C4-2B (cell line): ENCODE results near the gene HTD2.

ENCODE experiments used
- CTCF ChIP-seq: fragments of 450-650 bp; conservative IDR thresholded peaks from 2 replicates; pipeline ENCODE4 v1.5.1; 2017; ENCODE audit warnings: mild to moderate bottlenecking
- ZFX ChIP-seq: fragments of 450-650 bp; IDR thresholded peaks from 2 replicates; pipeline ENCODE4 v1.6.1; 2017

DNA sequence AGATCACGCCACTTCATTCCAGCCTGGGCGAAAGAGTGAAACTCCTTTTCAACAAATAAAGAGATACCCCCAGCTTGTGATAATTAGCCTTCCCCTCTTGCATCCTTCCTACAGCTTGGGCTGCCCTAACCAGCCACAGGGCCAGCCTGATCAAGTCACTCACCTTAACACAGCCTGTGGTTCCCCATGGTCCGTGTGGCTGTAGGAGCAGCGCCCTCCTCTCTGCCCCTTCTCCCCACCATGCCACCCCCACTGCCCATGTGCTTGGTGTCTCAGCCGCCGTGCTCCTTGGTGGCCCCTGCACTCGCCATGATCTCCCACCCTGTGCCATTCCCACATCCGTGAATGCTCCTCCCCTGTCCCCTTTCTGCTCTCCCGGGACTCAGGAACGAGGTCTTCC lies 13.5 kb upstream of the HTD2 start:
- no peak for TF ChIP-seq CTCF
- TF ChIP-seq ZFX: no peak
